PC-9 (cell line): ENCODE results near the gene SPPL3. TPM values are rescaled to one million over a fixed set of nuclear protein-coding genes. Genes with fewer than 3 reads are reported as not detected.

ENCODE experiments used
- BruUV-seq: library from RNA; stranded (reverse); fragments of 400-500 nt; replicated peaks from 2 replicates; lab custom pipeline; 2021; lab: Mats Ljungman, UMichigan
- CTCF ChIA-PET: fragments of 300-600 bp; sonication (Branson Sonifier 250); formaldehyde crosslinking; loops from one replicate; lab custom pipeline; 2022; ENCODE audit warnings: antibody characterized with exemption; lab: Charles Lee
- POLR2A ChIA-PET: fragments of 300-600 bp; sonication (Branson Sonifier 250); formaldehyde crosslinking; loops from one replicate; lab custom pipeline; 2022; ENCODE audit warnings: antibody characterized with exemption; ENCODE audit not compliant: unreplicated experiment; lab: Charles Lee
- DNase-seq, 2 experiments: peaks; one replicate each; pipeline versions ENCODE4 v3.0.0 to v3.0.0-alpha.2; 2015 to 2022; ENCODE audit warnings: mixed read lengths in 1 of 2
- H2AFZ ChIP-seq: fragments of 200-600 bp; sonication (generic); 2 replicates; pipeline ENCODE4 v1.8.1; 2017; ENCODE audit warnings: antibody characterized with exemption
- H3F3A ChIP-seq: fragments of 200-600 bp; sonication (generic); 2 replicates; pipeline ENCODE4 v1.8.1; 2017; ENCODE audit warnings: antibody characterized with exemption, mild to moderate bottlenecking, low read depth; ENCODE audit not compliant: insufficient read depth
- H3K27ac ChIP-seq: fragments of 200-600 bp; sonication (generic); 2 replicates; pipeline ENCODE4 v1.6.1; 2016; ENCODE audit warnings: mixed run types
- H3K27me3 ChIP-seq: fragments of 200-600 bp; sonication (generic); 2 replicates; pipeline ENCODE4 v1.6.1; 2016; ENCODE audit warnings: low read depth, mixed run types; ENCODE audit not compliant: insufficient read depth
- H3K36me3 ChIP-seq: fragments of 200-600 bp; sonication (generic); 2 replicates; pipeline ENCODE4 v1.6.1; 2016; ENCODE audit warnings: low read depth, mixed run types
- H3K4me1 ChIP-seq: fragments of 200-600 bp; sonication (generic); replicated peaks from 2 replicates; pipeline ENCODE4 v1.6.1; 2016; ENCODE audit warnings: mixed run types; ENCODE audit not compliant: insufficient read depth
- H3K4me2 ChIP-seq: fragments of 200-600 bp; sonication (generic); 2 replicates; pipeline ENCODE4 v1.6.1; 2017; ENCODE audit warnings: mixed run types
- H3K4me3 ChIP-seq: fragments of 200-600 bp; sonication (generic); 2 replicates; pipeline ENCODE4 v1.6.1; 2016; ENCODE audit warnings: mixed run types
- H3K79me2 ChIP-seq: fragments of 200-600 bp; sonication (generic); 2 replicates; pipeline ENCODE4 v1.6.1; 2017; ENCODE audit warnings: low read depth, mixed run types
- H3K9me2 ChIP-seq: fragments of 200-600 bp; sonication (generic); 2 replicates; pipeline ENCODE4 v1.8.1; 2017; ENCODE audit warnings: mild to moderate bottlenecking; ENCODE audit not compliant: insufficient read depth
- H3K9me3 ChIP-seq: fragments of 200-600 bp; sonication (generic); 2 replicates; pipeline ENCODE4 v1.8.1; 2016; ENCODE audit warnings: low read depth; ENCODE audit not compliant: insufficient read depth
- H4K20me1 ChIP-seq: fragments of 200-600 bp; sonication (generic); 2 replicates; pipeline ENCODE4 v1.8.1; 2017; ENCODE audit not compliant: insufficient read depth
- EZH2 ChIP-seq: fragments of 200-600 bp; sonication (generic); IDR thresholded peaks from 2 replicates; pipeline ENCODE4 v1.8.0; 2017; ENCODE audit warnings: antibody characterized with exemption, low read depth
- intact Hi-C: fragments of 100-400 bp; cut with micrococcal nuclease; formaldehyde crosslinking; loops from one replicate; pipeline ENCODE4 v1.10.0; 2022; ENCODE audit not compliant: unreplicated experiment
- total RNA-seq: library from RNA; stranded (reverse); gene quantifications from 2 replicates; pipeline ENCODE4 v1.2.3, GENCODE V29; 2021
- TF ChIP-seq, protein P1 (sequence below): fragments of 200-600 bp; sonication (generic); conservative IDR thresholded peaks from 2 replicates; pipeline ENCODE4 v1.6.1; 2017; ENCODE audit warnings: mixed run types, antibody characterized with exemption, mild to moderate bottlenecking, moderate library complexity

SPPL3 gene
- total RNA-seq, 1 experiment from 2014 or later = 44.7 TPM

DNA sequence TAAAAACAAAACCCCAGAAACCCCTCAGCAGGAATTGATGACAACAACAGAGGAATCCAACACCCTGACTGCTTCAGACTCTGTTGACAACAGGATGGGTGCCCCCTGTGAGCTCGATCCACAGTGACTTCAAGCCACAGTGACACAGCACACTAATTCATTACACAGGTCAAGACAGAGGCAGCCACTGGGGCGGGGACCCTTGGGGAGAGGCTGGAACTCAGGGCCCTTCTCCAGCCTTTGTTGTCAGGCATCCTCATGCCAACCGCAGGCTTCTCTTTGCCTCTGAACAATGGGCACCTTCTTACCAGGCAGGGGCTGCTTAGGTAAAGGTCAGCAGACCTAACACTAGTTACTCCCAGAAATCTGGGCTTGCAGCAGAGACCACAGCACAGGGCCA, 140.9 kb downstream of the SPPL3 start:
- no peak overlapping the region for H3K4me2 ChIP-seq
- DNase-seq = no peak
- H4K20me1 ChIP-seq = no peaks in the 10 kb centered on the region
- no peaks in the 10 kb centered on the region for H3K79me2 ChIP-seq
- intact Hi-C loops = no loop called here
- no peak for TF ChIP-seq EZH2
- TF ChIP-seq, protein P1, sequence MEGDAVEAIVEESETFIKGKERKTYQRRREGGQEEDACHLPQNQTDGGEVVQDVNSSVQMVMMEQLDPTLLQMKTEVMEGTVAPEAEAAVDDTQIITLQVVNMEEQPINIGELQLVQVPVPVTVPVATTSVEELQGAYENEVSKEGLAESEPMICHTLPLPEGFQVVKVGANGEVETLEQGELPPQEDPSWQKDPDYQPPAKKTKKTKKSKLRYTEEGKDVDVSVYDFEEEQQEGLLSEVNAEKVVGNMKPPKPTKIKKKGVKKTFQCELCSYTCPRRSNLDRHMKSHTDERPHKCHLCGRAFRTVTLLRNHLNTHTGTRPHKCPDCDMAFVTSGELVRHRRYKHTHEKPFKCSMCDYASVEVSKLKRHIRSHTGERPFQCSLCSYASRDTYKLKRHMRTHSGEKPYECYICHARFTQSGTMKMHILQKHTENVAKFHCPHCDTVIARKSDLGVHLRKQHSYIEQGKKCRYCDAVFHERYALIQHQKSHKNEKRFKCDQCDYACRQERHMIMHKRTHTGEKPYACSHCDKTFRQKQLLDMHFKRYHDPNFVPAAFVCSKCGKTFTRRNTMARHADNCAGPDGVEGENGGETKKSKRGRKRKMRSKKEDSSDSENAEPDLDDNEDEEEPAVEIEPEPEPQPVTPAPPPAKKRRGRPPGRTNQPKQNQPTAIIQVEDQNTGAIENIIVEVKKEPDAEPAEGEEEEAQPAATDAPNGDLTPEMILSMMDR = no peak
- ChIA-PET CTCF (no interaction called here), POLR2A (no interaction called here)
- no peak overlapping the region for H3K4me3 ChIP-seq
- no peak overlapping the region for H2AFZ ChIP-seq
- H3K9me2 ChIP-seq = no peaks in the 10 kb centered on the region
- no peaks in the 10 kb centered on the region for H3K27me3 ChIP-seq
- no peaks in the 10 kb centered on the region for H3K9me3 ChIP-seq
- no peaks in the 10 kb centered on the region for H3F3A ChIP-seq
- no peaks in the 10 kb centered on the region for H3K36me3 ChIP-seq
- no peaks in the 10 kb centered on the region for H3K4me1 ChIP-seq
- BruUV-seq = no TSS peak
- H3K27ac ChIP-seq = no peak overlapping the region

DNA sequence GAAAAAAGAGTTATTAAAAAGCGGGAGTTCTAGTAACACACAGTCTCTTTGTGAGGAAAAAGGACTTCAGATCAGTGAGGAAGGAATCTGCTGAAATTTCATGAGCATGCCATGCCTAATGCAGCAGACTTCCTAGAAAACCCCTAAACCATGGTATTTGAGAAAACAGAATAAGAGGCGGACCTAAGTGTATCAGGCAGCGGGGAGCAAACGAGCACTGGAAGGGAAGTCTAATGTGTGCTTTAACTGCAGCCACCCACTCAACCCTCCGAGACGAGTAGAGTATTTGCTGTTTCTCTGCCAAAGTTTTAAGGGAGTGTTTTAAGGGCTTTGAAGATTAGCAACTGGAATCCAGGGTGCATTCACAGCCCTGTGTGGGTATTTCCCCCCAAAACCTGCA, 142.1 kb downstream of the SPPL3 start:
- Histone ChIP-seq H3K36me3 (no peaks in the 10 kb centered on the region), H3K9me2 (no peaks in the 10 kb centered on the region), H2AFZ (no peak overlapping the region), H3K4me2 (no peak overlapping the region), H4K20me1 (no peaks in the 10 kb centered on the region), H3F3A (no peaks in the 10 kb centered on the region), H3K27ac (no peak overlapping the region), H3K27me3 (no peaks in the 10 kb centered on the region), H3K4me1 (no peaks in the 10 kb centered on the region), H3K4me3 (no peak overlapping the region), H3K9me3 (no peaks in the 10 kb centered on the region), H3K79me2 (no peaks in the 10 kb centered on the region)
- ChIA-PET CTCF (no interaction called here), POLR2A (no interaction called here)
- no TSS peak for BruUV-seq
- TF ChIP-seq EZH2 = no peak
- intact Hi-C loops = no loop called here
- DNase-seq = no peak

DNA sequence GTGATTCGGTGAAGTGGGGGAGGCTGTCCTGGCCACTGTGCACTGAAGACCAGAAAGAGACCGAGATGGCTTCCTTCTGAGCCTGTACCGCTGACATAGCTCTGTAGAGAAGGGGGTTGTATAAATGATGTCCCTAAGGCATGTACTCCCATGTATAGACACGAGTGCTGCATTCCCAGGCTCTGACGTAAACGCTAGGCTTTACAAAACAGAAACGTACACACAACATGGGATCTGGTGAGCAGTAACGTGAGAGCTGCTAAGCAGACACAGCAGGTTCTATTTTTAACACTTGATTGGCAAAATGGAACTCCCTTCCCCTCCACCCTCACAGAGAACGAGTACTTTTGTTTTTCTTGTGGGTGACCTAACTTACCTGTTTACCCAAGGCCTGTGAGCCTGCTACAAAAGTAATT, 142.6 kb downstream of the SPPL3 start:
- no TSS peak for BruUV-seq
- Histone ChIP-seq H3K4me3 (no peak overlapping the region), H3K4me2 (no peak overlapping the region), H3K27me3 (no peaks in the 10 kb centered on the region), H3K9me2 (no peaks in the 10 kb centered on the region), H3K9me3 (no peaks in the 10 kb centered on the region), H3K79me2 (no peaks in the 10 kb centered on the region), H4K20me1 (no peaks in the 10 kb centered on the region), H3K27ac (no peak overlapping the region), H3K36me3 (no peaks in the 10 kb centered on the region), H3K4me1 (no peaks in the 10 kb centered on the region), H3F3A (no peaks in the 10 kb centered on the region), H2AFZ (no peak overlapping the region)
- TF ChIP-seq EZH2 = no peak
- TF ChIP-seq, protein P1 = no peak
- ChIA-PET CTCF (interaction anchor here (0.6 kb wide), 1 partner anchor 93 kb away, joined by 3 read pairs; no protein-coding TSS in a partner anchor), POLR2A (no interaction called here)
- no peak for DNase-seq
- intact Hi-C loops = no loop called here
